CD14-positive monocyte (primary cell): ENCODE results near the gene PNPLA7. TPM values are rescaled to one million over a fixed set of nuclear protein-coding genes. Genes with fewer than 3 reads are reported as not detected.
A peak's percentile ranks its signal among the peaks of the same experiment; 100 is the strongest.

Experiments
- DNase-seq, 3 donors: peaks; one replicate each; pipeline ENCODE4 v3.0.0-alpha.2; 2011 to 2022
- H2AFZ ChIP-seq: 2 replicates; pipeline ENCODE4 v1.6.0; 2012; ENCODE audit warnings: mild to moderate bottlenecking, low read depth, low read length, inconsistent platforms; ENCODE audit not compliant: insufficient read depth, poor library complexity, severe bottlenecking
- H3K27ac ChIP-seq, 2 donors: 1 replicate in 1 of 2; 2 replicates in 1 of 2; pipeline ENCODE4 v1.5.1; 2012 to 2013; ENCODE audit warnings: low read length in 2 of 2, control low read depth in 1 of 2, inconsistent platforms in 1 of 2, low read depth in 1 of 2, mild to moderate bottlenecking in 1 of 2
- H3K27me3 ChIP-seq, 2 donors: one replicate each; pipeline versions ENCODE4 v1.6.0 to v1.6.1; 2011 to 2013; ENCODE audit warnings: low read length in 2 of 2; ENCODE audit not compliant: control insufficient read depth in 2 of 2, insufficient read depth in 2 of 2
- H3K36me3 ChIP-seq, 2 donors: replicated peaks in 1 of 2; 1 replicate in 1 of 2; 2 replicates in 1 of 2; pipeline versions ENCODE4 v1.5.1 to v1.6.1; 2012 to 2013; ENCODE audit warnings: low read length in 2 of 2, control low read depth in 1 of 2, inconsistent platforms in 1 of 2, mild to moderate bottlenecking in 1 of 2; ENCODE audit not compliant: insufficient read depth in 2 of 2, control insufficient read depth in 1 of 2
- H3K4me1 ChIP-seq, 2 donors: 1 replicate in 1 of 2; 2 replicates in 1 of 2; pipeline versions ENCODE4 v1.5.1 to v1.6.1; 2012 to 2013; ENCODE audit warnings: low read length in 2 of 2, control low read depth in 1 of 2, inconsistent platforms in 1 of 2, mild to moderate bottlenecking in 1 of 2, moderate library complexity in 1 of 2; ENCODE audit not compliant: insufficient read depth in 2 of 2, control insufficient read depth in 1 of 2
- H3K4me2 ChIP-seq: replicated peaks from 2 replicates; pipeline ENCODE3; 2012; ENCODE audit warnings: low read length, moderate library complexity, mild to moderate bottlenecking; ENCODE audit not compliant: poor library complexity, severe bottlenecking; ENCODE audit errors: extremely low read depth
- H3K4me3 ChIP-seq, 3 experiments: fragments of 200-600 bp in 1 of 3; sonication (generic) in 1 of 3; replicated peaks in 1 of 3; 1 replicate in 2 of 3; 2 replicates in 1 of 3; pipeline ENCODE4 v1.5.1; 2011 to 2013; ENCODE audit warnings: low read length in 3 of 3, mild to moderate bottlenecking in 3 of 3, control low read depth in 2 of 3, low read depth in 2 of 3, inconsistent platforms in 1 of 3, moderate library complexity in 1 of 3
- H3K79me2 ChIP-seq: 2 replicates; pipeline ENCODE4 v1.6.0; 2012; ENCODE audit warnings: mild to moderate bottlenecking, control low read depth, inconsistent platforms, low read length, moderate library complexity; ENCODE audit not compliant: insufficient read depth
- H3K9ac ChIP-seq: 2 replicates; pipeline ENCODE4 v1.6.0; 2017; ENCODE audit warnings: low read length, mild to moderate bottlenecking; ENCODE audit not compliant: insufficient read depth, poor library complexity, severe bottlenecking
- H3K9me3 ChIP-seq, 2 donors: replicated peaks in 1 of 2; 1 replicate in 1 of 2; 2 replicates in 1 of 2; pipeline versions ENCODE4 v1.5.1 to v1.6.1; 2012 to 2013; ENCODE audit warnings: low read length in 2 of 2, control low read depth in 1 of 2; ENCODE audit not compliant: control insufficient read depth in 1 of 2, insufficient read depth in 1 of 2
- H4K20me1 ChIP-seq: 2 replicates; pipeline ENCODE4 v1.6.0; 2012; ENCODE audit warnings: mild to moderate bottlenecking, low read length, control low read depth, moderate library complexity; ENCODE audit not compliant: insufficient read depth
- H3K27ac Mint-ChIP-seq, 7 donors: one replicate each; pipeline ENCODE4 v1.8.0; 2020; ENCODE audit warnings: mild to moderate bottlenecking in 7 of 7, mixed read lengths in 7 of 7, moderate library complexity in 6 of 7, inconsistent platforms in 2 of 7
- H3K27me3 Mint-ChIP-seq, 3 donors: one replicate each; pipeline ENCODE4 v1.8.0; 2021 to 2022; ENCODE audit warnings: low read depth in 3 of 3, mild to moderate bottlenecking in 3 of 3, mixed read lengths in 3 of 3, moderate library complexity in 3 of 3, inconsistent platforms in 1 of 3
- H3K36me3 Mint-ChIP-seq, 2 donors: one replicate each; pipeline ENCODE4 v1.8.0; 2020; ENCODE audit warnings: mixed read lengths in 2 of 2, inconsistent platforms in 1 of 2, mild to moderate bottlenecking in 1 of 2
- H3K4me1 Mint-ChIP-seq: one replicate; pipeline ENCODE4 v1.8.0; 2020; ENCODE audit warnings: mild to moderate bottlenecking, mixed read lengths
- H3K4me3 Mint-ChIP-seq, 2 donors: one replicate each; pipeline ENCODE4 v1.8.0; 2020; ENCODE audit warnings: mild to moderate bottlenecking in 2 of 2, mixed read lengths in 2 of 2, moderate library complexity in 1 of 2
- H3K9me3 Mint-ChIP-seq, 7 donors: one replicate each; pipeline ENCODE4 v1.8.0; 2020 to 2022; ENCODE audit warnings: mixed read lengths in 7 of 7, mild to moderate bottlenecking in 6 of 7, moderate library complexity in 6 of 7, inconsistent platforms in 2 of 7
- WGBS: methylation state at CpG from one replicate; pipeline ENCODE4 v1.1.5; 2013; ENCODE audit warnings: missing lambda C conversion rate; ENCODE audit not compliant: insufficient coverage; 5-methylcytosine and 5-hydroxymethylcytosine counted together
- intact Hi-C, 2 donors: fragments of 100-400 bp; cut with micrococcal nuclease; formaldehyde crosslinking; loops; one replicate each; pipeline versions ENCODE4 v1.15.0 to v1.15.1; 2023
- polyA plus RNA-seq, 3 donors: library from polyadenylated mRNA; depleted of rRNA in 1 of 3; unstranded in 2 of 3; stranded (reverse) in 1 of 3; fragments of 300-500 nt in 2 of 3; fragments of >200 nt in 1 of 3; fragmentation: Illumina TruSeq in 2 of 3; gene quantifications; 1 replicate in 2 of 3; 2 replicates in 1 of 3; pipeline ENCODE4 v1.2.3, GENCODE V29; 2012 to 2021
- TF ChIP-seq, protein P1 (sequence below): fragments of 200-600 bp; IDR thresholded peaks from one replicate; pipeline ENCODE4 v1.8.0; 2022; ENCODE audit warnings: antibody characterized with exemption, mild to moderate bottlenecking

PNPLA7 gene
- polyA plus RNA-seq, 3 donors, result 0.10 to 1.1 (median 0.14) TPM

DNA sequence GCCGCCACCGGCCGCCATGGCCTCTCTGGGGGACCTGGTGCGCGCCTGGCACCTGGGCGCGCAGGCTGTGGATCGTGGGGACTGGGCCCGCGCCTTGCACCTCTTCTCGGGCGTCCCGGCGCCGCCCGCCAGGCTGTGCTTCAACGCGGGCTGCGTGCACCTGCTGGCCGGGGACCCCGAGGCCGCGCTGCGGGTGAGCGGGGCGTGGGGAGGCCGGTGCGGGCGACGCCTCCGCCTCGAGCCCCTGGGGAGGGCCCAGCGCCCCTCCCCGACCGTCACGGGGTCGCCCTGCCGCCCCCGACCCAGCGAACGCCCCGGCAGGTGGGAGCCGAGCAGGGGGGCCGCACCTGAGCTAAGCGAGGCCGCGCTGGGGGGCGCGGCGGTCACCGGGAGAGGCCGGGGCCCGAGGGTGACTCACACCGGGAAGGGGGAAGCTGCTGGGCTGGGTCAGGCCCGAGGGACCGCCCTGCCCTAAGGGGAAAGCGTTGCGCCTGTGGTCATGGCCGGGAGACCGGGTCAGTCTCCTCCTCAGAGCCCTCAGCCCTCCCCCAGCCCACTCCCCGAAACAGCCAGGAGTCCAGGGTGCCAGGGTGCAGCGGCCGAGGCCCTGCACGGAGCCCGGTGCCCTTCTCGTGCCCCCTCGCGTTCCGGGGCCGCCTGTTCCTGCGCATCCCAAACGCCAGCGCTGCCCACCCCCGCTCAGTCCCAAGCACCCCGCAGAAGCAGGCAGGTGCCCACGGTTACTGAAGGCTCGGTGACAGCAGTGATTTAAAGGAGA, 126.5 kb downstream of the PNPLA7 start:
- H2AFZ ChIP-seq, result peak overlapping the region; percentile 81
- no peaks in the 10 kb centered on the region for H3K27me3 ChIP-seq
- H3K9me3 ChIP-seq, result no peaks in the 10 kb centered on the region
- peak; percentile 71 to 82 (median 74) for DNase-seq
- H3K79me2 ChIP-seq, result peaks cover 17% of the 10 kb centered on the region
- H3K27me3 Mint-ChIP-seq, result peaks cover 0 to 5% (median 0%) of the 10 kb centered on the region in 3 donors
- H3K36me3 Mint-ChIP-seq, result no peaks in the 10 kb centered on the region
- peak overlapping the region; percentile 64 to 72 for H3K4me3 Mint-ChIP-seq
- intact Hi-C loops, result loop anchor here (1.0 to 10.0 kb wide), 4 partner anchors 21 to 101 kb away; partner anchors contain the start of gene NSMF (in 1 of the 2)
- peak overlapping the region in 2 of 7 donors; percentile 41 to 62 for H3K27ac Mint-ChIP-seq
- H3K4me2 ChIP-seq, result peak overlapping the region; percentile 87
- peaks cover 21% of the 10 kb centered on the region for H3K4me1 Mint-ChIP-seq
- TF ChIP-seq, protein P1, sequence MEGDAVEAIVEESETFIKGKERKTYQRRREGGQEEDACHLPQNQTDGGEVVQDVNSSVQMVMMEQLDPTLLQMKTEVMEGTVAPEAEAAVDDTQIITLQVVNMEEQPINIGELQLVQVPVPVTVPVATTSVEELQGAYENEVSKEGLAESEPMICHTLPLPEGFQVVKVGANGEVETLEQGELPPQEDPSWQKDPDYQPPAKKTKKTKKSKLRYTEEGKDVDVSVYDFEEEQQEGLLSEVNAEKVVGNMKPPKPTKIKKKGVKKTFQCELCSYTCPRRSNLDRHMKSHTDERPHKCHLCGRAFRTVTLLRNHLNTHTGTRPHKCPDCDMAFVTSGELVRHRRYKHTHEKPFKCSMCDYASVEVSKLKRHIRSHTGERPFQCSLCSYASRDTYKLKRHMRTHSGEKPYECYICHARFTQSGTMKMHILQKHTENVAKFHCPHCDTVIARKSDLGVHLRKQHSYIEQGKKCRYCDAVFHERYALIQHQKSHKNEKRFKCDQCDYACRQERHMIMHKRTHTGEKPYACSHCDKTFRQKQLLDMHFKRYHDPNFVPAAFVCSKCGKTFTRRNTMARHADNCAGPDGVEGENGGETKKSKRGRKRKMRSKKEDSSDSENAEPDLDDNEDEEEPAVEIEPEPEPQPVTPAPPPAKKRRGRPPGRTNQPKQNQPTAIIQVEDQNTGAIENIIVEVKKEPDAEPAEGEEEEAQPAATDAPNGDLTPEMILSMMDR, result peak; percentile 66
- no peaks in the 10 kb centered on the region for H3K9me3 Mint-ChIP-seq
- no peaks in the 10 kb centered on the region for H4K20me1 ChIP-seq
- H3K27ac ChIP-seq, result peak overlapping the region in 1 of 2 donors; percentile 72
- H3K36me3 ChIP-seq, result no peaks in the 10 kb centered on the region
- peak overlapping the region; percentile 41 to 82 (median 55) for H3K4me3 ChIP-seq
- H3K9ac ChIP-seq, result peak overlapping the region; percentile 88
- 6% methylated on average over 72 of the region's 77 CpGs for WGBS
- peaks cover 19 to 29% of the 10 kb centered on the region in 2 donors for H3K4me1 ChIP-seq

DNA sequence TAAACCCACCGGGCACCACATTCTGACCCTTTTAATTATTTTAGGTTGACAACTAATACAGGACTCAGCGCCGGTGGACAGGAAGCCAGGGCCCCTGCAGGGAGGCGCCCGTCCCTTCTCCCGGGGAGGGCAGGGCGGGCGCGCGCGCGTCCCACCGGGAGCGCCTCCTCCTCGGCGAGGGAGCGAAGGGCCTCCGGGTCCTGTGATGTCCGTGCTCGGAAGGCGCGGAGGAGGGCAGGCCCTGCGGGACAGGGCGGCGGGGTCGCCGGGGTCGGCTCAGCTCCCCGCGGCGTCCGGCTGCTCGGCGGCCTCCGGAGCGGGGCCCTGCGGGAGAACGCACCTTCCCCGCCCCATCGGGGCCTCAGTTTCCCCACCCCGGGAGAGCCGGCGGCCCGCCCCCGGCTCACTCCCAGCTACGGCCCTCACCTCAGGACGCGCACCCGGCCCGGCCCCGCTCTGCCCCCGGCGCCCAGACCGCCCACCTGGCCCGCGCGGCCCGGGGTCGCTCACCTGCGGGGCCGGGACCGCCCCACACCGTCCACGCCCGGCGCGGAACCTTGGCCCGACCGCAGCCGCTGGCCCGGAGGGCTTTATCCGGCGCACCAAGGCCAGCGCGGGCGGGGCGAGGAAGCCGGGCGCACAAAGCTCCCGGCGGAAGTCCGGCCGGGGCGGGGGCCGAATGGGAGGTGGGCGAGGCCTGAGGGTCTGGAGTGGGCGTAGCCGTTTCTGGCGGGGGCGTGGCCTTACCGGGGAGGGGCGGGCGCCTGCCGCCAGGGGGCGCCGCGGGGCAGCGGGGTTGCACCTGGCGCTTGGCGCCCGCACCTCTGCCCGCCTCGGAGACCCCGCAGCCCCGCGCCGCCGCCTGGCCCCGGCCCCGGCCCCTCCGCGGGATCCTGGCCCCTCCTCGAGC, 127.3 kb downstream of the PNPLA7 start, which contains the start of the genes EXD3 and NOXA1:
Gene EXD3 (minus strand): TSS at position 559 of the 910 bp plus-strand sequence. CDS start 27,805 bp downstream, outside the sequence.
Gene NOXA1 (plus strand): TSS at position 790 of the 910 bp plus-strand sequence. CDS start 137 bp downstream, outside the sequence.
- H3K79me2 ChIP-seq, result peaks cover 17% of the 10 kb centered on the region
- peaks cover 23% of the 10 kb centered on the region for H3K4me1 Mint-ChIP-seq
- H3K9me3 ChIP-seq, result no peaks in the 10 kb centered on the region
- intact Hi-C loops, result loop anchor here (1.0 to 10.0 kb wide), 4 partner anchors 22 to 102 kb away; partner anchors contain the start of gene NSMF (in 1 of the 2)
- H3K27ac ChIP-seq, result peak within 1 kb of the TSS in 1 of 2 donors; percentile 72
- H3K27me3 Mint-ChIP-seq, result peaks cover 0 to 8% (median 0%) of the 10 kb centered on the region in 3 donors
- H3K9me3 Mint-ChIP-seq, result no peaks in the 10 kb centered on the region
- H3K27ac Mint-ChIP-seq, result peak within 1 kb of the TSS in 4 of 7 donors; percentile 61 to 78 (median 64)
- DNase-seq, result peak; percentile 89 to 93 (median 93)
- under 1% methylated on average over 112 of the region's 113 CpGs for WGBS
- no peaks in the 10 kb centered on the region for H3K36me3 ChIP-seq
- TF ChIP-seq, protein P1, result peak; percentile 91
- H3K4me3 ChIP-seq, result peak within 1 kb of the TSS; percentile 58 to 82 (median 62)
- peaks cover 19 to 32% of the 10 kb centered on the region in 2 donors for H3K4me1 ChIP-seq
- H2AFZ ChIP-seq, result peak within 1 kb of the TSS; percentile 86
- no peaks in the 10 kb centered on the region for H3K27me3 ChIP-seq
- peak within 1 kb of the TSS; percentile 88 for H3K9ac ChIP-seq
- no peaks in the 10 kb centered on the region for H3K36me3 Mint-ChIP-seq
- peak within 1 kb of the TSS; percentile 87 for H3K4me2 ChIP-seq
- H3K4me3 Mint-ChIP-seq, result peak within 1 kb of the TSS; percentile 80 to 86
- no peaks in the 10 kb centered on the region for H4K20me1 ChIP-seq
